ENCODE measurements around the gene DAG1. TPM values are rescaled to one million over a fixed set of nuclear protein-coding genes. Genes with fewer than 3 reads are reported as not detected.

The DAG1 gene
- total RNA-seq, 1 donor from 2014 or later: 43.6 TPM

GRCh38 chr3:49469037-49469935, 781 bp upstream of the DAG1 start:
- H3K4me3 ChIP-seq (ENCODE audit: low read depth, low read length): peak overlapping the region; percentile 49
- TF ChIP-seq CTCF (conservative IDR thresholded peaks at IDR 0.05; ENCODE audit: low read depth, low read length): no peak
- DNase-seq (ENCODE audit: low read depth): no peak

- TF ChIP-seq CTCF (conservative IDR thresholded peaks at IDR 0.05; ENCODE audit: low read depth, low read length): no peak
- H3K4me3 ChIP-seq (ENCODE audit: low read depth, low read length): peak overlapping the region; percentile 76
- no peak for DNase-seq (ENCODE audit: low read depth)
Measured at GRCh38 chr3:49470714-49471420, 800 bp downstream of the DAG1 start.

- no peak for DNase-seq (ENCODE audit: low read depth)
- TF ChIP-seq CTCF (conservative IDR thresholded peaks at IDR 0.05; ENCODE audit: low read depth, low read length): no peak
- H3K4me3 ChIP-seq (ENCODE audit: low read depth, low read length): peak overlapping the region; percentile 76
Measured at GRCh38 chr3:49471856-49472495, 1.9 kb downstream of the DAG1 start.

- no peak for DNase-seq (ENCODE audit: low read depth)
- H3K4me3 ChIP-seq (ENCODE audit: low read depth, low read length): no peak overlapping the region
- no peak for TF ChIP-seq CTCF (conservative IDR thresholded peaks at IDR 0.05; ENCODE audit: low read depth, low read length)
Measured at GRCh38 chr3:49476563-49476962, 6.5 kb downstream of the DAG1 start.

GRCh38 chr3:49482766-49483165, 12.7 kb downstream of the DAG1 start:
- TF ChIP-seq CTCF (conservative IDR thresholded peaks at IDR 0.05; ENCODE audit: low read depth, low read length): no peak
- DNase-seq (ENCODE audit: low read depth): no peak
- H3K4me3 ChIP-seq (ENCODE audit: low read depth, low read length): no peak overlapping the region

GRCh38 chr3:49484471-49484870, 14.4 kb downstream of the DAG1 start:
- H3K4me3 ChIP-seq (ENCODE audit: low read depth, low read length): no peak overlapping the region
- TF ChIP-seq CTCF (conservative IDR thresholded peaks at IDR 0.05; ENCODE audit: low read depth, low read length): no peak
- no peak for DNase-seq (ENCODE audit: low read depth)
